Measurements from ENCODE around the gene USP10. TPM values are rescaled to one million over a fixed set of nuclear protein-coding genes. Genes with fewer than 3 reads are reported as not detected.
A peak's percentile ranks its signal among the peaks of the same experiment; 100 is the strongest.

USP10 gene
- total and polyA plus RNA-seq, 2 donors (not counting 1 experiment from before 2014, with no cell fraction given), result 48.6 to 59.1 TPM

- no peak overlapping the region for H3K27ac ChIP-seq (ENCODE audit: insufficient read depth, low read length)
- peaks cover 5% of the 10 kb centered on the region for H3K4me1 ChIP-seq (ENCODE audit: control insufficient read depth, extremely low read depth, insufficient read depth, low read length)
- H3K27me3 ChIP-seq (ENCODE audit: control insufficient read depth, insufficient read depth, low read length), result no peaks in the 10 kb centered on the region
- TF ChIP-seq, protein P1, sequence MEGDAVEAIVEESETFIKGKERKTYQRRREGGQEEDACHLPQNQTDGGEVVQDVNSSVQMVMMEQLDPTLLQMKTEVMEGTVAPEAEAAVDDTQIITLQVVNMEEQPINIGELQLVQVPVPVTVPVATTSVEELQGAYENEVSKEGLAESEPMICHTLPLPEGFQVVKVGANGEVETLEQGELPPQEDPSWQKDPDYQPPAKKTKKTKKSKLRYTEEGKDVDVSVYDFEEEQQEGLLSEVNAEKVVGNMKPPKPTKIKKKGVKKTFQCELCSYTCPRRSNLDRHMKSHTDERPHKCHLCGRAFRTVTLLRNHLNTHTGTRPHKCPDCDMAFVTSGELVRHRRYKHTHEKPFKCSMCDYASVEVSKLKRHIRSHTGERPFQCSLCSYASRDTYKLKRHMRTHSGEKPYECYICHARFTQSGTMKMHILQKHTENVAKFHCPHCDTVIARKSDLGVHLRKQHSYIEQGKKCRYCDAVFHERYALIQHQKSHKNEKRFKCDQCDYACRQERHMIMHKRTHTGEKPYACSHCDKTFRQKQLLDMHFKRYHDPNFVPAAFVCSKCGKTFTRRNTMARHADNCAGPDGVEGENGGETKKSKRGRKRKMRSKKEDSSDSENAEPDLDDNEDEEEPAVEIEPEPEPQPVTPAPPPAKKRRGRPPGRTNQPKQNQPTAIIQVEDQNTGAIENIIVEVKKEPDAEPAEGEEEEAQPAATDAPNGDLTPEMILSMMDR (conservative IDR thresholded peaks at IDR 0.05 in 1 of 2, IDR thresholded peaks at IDR 0.05 in 1 of 2; ENCODE audit: low read depth in 1 of 2, low read length in 2 of 2), result no peak
- TF ChIP-seq EZH2 (IDR thresholded peaks at IDR 0.05; ENCODE audit: low read length, missing control alignments), result no peak
- no peaks in the 10 kb centered on the region for H3K9me3 ChIP-seq (ENCODE audit: control insufficient read depth, insufficient read depth, low read depth, low read length)
- DNase-seq (ENCODE audit: low read depth in 2 of 2), result no peak
- H4K20me1 ChIP-seq (ENCODE audit: control insufficient read depth, extremely low read depth, insufficient read depth, low read length), result no peaks in the 10 kb centered on the region
- H2AFZ ChIP-seq (ENCODE audit: low read length), result no peak overlapping the region
- no peak overlapping the region for H3K4me3 ChIP-seq (replicated peaks in 1 of 4; ENCODE audit: control extremely low read depth in 1 of 4, insufficient read depth in 1 of 4, low read depth in 3 of 4, low read length in 4 of 4)
- H3K9ac ChIP-seq (ENCODE audit: insufficient read depth, low read length), result no peak overlapping the region
- H3K36me3 ChIP-seq (ENCODE audit: control insufficient read depth, insufficient read depth, low read length), result no peaks in the 10 kb centered on the region
- no peak overlapping the region for H3K4me2 ChIP-seq (ENCODE audit: extremely low read depth, insufficient read depth, low read length)
- peaks cover 2% of the 10 kb centered on the region for H3K79me2 ChIP-seq (ENCODE audit: control insufficient read depth, insufficient read depth, low read length)
Observed at GRCh38 chr16:84694980-84695379, 4.8 kb upstream of the USP10 start.

GRCh38 chr16:84699147-84699711, 571 bp upstream of the USP10 start:
- TF ChIP-seq EZH2 (IDR thresholded peaks at IDR 0.05; ENCODE audit: low read length, missing control alignments), result no peak
- TF ChIP-seq, protein P1 (conservative IDR thresholded peaks at IDR 0.05 in 1 of 2, IDR thresholded peaks at IDR 0.05 in 1 of 2; ENCODE audit: low read depth in 1 of 2, low read length in 2 of 2), result no peak
- Histone ChIP-seq H3K4me2 (ENCODE audit: extremely low read depth, insufficient read depth, low read length) (peak overlapping the region; percentile 93), H3K27ac (ENCODE audit: insufficient read depth, low read length) (peak overlapping the region; percentile 14), H3K79me2 (ENCODE audit: control insufficient read depth, insufficient read depth, low read length) (peaks cover 41% of the 10 kb centered on the region), H3K27me3 (ENCODE audit: control insufficient read depth, insufficient read depth, low read length) (no peaks in the 10 kb centered on the region), H2AFZ (ENCODE audit: low read length) (peak overlapping the region; percentile 71), H3K4me1 (ENCODE audit: control insufficient read depth, extremely low read depth, insufficient read depth, low read length) (peaks cover 5% of the 10 kb centered on the region), H3K36me3 (ENCODE audit: control insufficient read depth, insufficient read depth, low read length) (no peaks in the 10 kb centered on the region), H3K9me3 (ENCODE audit: control insufficient read depth, insufficient read depth, low read depth, low read length) (no peaks in the 10 kb centered on the region), H4K20me1 (ENCODE audit: control insufficient read depth, extremely low read depth, insufficient read depth, low read length) (no peaks in the 10 kb centered on the region), H3K4me3 (replicated peaks in 1 of 4; ENCODE audit: control extremely low read depth in 1 of 4, insufficient read depth in 1 of 4, low read depth in 3 of 4, low read length in 4 of 4) (peak overlapping the region; percentile 34 to 90 (median 80)), H3K9ac (ENCODE audit: insufficient read depth, low read length) (peak overlapping the region; percentile 88)
- DNase-seq (ENCODE audit: low read depth in 2 of 2), result no peak

- no peak overlapping the region for H2AFZ ChIP-seq (ENCODE audit: low read length)
- peak; percentile 24 to 37 for DNase-seq (ENCODE audit: low read depth in 2 of 2)
- H4K20me1 ChIP-seq (ENCODE audit: control insufficient read depth, extremely low read depth, insufficient read depth, low read length), result no peaks in the 10 kb centered on the region
- no peaks in the 10 kb centered on the region for H3K27me3 ChIP-seq (ENCODE audit: control insufficient read depth, insufficient read depth, low read length)
- peak overlapping the region; percentile 88 for H3K4me2 ChIP-seq (ENCODE audit: extremely low read depth, insufficient read depth, low read length)
- peaks cover 5% of the 10 kb centered on the region for H3K4me1 ChIP-seq (ENCODE audit: control insufficient read depth, extremely low read depth, insufficient read depth, low read length)
- peak overlapping the region; percentile 88 for H3K9ac ChIP-seq (ENCODE audit: insufficient read depth, low read length)
- no peaks in the 10 kb centered on the region for H3K36me3 ChIP-seq (ENCODE audit: control insufficient read depth, insufficient read depth, low read length)
- H3K4me3 ChIP-seq (replicated peaks in 1 of 4; ENCODE audit: control extremely low read depth in 1 of 4, insufficient read depth in 1 of 4, low read depth in 3 of 4, low read length in 4 of 4), result peak overlapping the region; percentile 79 to 90 (median 80)
- peak overlapping the region; percentile 79 for H3K27ac ChIP-seq (ENCODE audit: insufficient read depth, low read length)
- H3K9me3 ChIP-seq (ENCODE audit: control insufficient read depth, insufficient read depth, low read depth, low read length), result no peaks in the 10 kb centered on the region
- peaks cover 56% of the 10 kb centered on the region for H3K79me2 ChIP-seq (ENCODE audit: control insufficient read depth, insufficient read depth, low read length)
- TF ChIP-seq EZH2 (IDR thresholded peaks at IDR 0.05; ENCODE audit: low read length, missing control alignments), result no peak
- TF ChIP-seq, protein P1 (conservative IDR thresholded peaks at IDR 0.05 in 1 of 2, IDR thresholded peaks at IDR 0.05 in 1 of 2; ENCODE audit: low read depth in 1 of 2, low read length in 2 of 2), result no peak
Observed at GRCh38 chr16:84700446-84701300, 873 bp downstream of the USP10 start.
